Stimulated activated CD8-positive, alpha-beta memory T cell treated with anti-CD3 and anti-CD28 coated beads, Interleukin-2, amount 100 ng/mL, for 1 hour (primary cell): ENCODE results near the gene NUP214.
"Not testable (repeated sequence)": the region's sequence is repeated elsewhere in the genome, so short reads cannot be mapped to it uniquely, and the experiment has no call there.

Experiments
- DNase-seq, 2 donors: peaks; one replicate each; pipeline ENCODE4 v3.0.0-alpha.2; 2020; ENCODE audit warnings: low read depth in 2 of 2

Gene NUP214

DNA sequence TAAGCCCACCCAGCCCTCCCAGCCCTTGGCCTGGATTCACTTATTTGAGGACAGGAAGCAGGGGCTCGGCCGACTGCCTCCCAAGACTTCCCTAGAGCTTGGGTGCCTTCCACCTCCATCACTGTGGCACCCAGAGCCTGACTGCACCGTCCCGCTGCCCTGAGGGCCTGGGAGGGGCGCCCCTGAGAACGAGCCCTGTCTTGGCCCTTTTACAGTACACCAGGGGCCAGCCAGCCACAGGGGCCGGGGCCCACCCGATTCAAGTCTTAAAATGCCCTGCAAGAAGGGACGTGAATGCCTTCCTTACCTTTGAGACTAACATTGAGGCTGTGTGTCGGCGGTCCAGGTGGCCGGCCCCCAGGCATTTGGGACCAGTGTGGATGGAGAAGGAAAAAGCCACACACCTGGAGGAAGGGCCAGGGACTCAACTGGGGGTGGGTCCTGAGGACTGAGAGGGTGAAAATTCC lies 134.1 kb downstream of the NUP214 start:
- DNase-seq: no peak

DNA sequence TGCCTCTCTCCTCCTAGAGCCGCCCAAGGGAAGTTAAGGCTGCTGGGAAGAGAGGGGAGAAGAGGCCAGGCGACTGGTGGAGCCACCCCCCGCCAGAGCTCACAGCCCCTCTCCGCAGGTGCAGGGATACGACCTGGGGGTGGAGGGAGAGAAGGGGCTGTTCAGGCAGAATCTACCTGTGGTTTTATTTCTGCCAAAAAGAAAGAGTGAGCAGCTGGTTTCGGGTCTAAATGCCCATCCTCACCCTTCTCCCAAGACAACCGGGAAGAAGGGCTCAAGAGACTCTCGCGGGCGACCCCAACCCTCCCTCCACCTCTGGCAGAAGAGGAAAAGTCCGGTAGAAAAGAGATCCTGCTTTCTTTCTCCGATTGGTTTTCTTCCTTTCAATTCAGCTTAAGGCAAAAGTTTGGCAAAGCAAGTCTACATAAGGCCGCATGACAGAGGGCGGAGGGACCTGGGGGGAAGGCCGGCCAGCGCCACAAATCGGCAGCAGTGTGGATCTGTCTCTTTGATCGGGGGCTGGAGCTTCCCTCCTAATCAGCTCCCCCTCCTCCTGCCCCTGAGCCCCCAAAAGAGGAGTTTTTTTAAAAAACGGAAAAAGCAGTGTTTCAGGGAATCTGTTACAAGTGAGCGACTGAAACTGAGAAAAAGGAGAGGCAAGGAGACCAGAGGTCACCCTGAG lies 134.7 kb downstream of the NUP214 start:
- no peak for DNase-seq

DNA sequence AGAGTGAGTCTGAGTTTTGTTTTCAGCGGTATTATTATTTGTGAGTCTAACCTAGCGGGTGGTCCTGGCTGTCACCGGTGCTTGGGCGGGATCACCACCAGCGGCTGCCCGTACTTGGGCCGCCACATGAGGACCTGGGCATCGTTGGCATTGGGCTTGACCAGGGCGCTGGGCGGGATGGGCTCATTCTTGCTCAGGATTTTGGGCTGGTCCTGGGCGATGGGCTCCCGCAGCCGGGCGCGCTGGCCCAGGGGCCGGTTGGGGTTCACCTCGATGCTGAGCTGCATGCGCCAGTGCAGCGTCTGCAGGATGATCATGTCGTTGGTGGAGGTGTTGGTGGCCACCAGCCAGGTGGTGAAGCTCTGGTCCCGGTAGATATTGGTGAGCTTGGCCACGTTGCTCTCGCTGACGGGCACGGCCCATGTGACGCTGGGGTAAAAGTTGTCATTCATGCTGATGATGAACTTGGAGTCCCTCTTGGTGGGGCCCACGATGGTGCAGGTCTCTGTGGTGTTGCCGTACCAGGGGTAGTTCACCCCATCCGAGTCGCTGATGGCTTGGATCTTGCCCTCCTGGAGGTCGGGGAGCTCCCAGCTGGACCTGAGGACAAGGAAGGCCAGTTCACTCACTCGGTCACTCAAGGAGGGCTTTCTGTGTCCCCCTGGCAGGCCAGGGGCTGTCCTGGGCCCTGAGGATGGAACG lies 135.5 kb downstream of the NUP214 start:
- no peak for DNase-seq

DNA sequence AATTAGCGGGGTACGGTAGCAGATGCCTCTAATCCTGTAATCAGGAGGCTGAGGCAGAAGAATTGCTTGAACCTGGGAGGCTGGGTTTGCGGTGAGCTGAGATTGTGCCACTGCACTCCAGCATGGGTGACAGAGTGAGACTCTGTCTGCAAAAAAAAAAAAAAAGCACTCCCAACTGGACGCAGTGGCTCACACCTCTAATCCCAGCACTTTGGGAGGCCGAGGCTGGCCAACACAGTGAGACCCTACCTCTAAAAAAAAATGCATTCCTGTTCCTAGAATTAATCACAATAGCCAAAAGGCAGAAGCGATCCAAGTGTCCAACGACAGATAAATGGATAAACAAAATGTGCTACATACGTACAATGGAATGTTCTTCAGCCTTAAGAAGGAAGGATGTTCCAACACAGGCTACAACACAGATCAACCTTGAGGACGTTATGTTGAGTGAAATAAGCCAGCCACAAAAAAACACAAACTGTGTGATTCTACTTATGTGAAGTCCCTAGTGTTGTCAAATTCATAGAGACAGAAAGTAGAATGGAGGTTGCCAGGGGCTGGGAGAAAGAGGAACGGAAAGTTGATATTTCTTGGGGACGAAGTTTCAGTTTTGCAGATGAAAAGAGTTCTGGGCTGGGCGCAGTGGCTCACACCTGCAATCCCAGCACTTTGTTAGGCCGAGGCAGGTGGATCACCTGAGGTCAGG lies 137.1 kb downstream of the NUP214 start:
- no peak for DNase-seq

DNA sequence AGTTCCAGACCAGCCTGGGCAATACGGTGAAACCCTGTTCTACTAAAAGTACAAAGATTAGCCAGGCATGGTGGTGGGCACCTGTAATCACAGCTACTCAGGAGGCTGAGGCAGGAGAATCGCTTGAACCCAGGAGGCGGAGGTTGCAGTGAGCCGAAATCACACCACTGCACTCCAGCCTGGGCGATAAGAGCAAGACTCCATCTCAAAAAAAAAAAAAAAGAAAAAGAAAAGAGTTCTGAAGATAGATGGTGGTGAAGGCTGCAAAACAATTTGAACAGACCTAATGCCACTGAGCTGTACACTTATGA lies 137.6 kb downstream of the NUP214 start:
- not testable (repeated sequence) for DNase-seq

DNA sequence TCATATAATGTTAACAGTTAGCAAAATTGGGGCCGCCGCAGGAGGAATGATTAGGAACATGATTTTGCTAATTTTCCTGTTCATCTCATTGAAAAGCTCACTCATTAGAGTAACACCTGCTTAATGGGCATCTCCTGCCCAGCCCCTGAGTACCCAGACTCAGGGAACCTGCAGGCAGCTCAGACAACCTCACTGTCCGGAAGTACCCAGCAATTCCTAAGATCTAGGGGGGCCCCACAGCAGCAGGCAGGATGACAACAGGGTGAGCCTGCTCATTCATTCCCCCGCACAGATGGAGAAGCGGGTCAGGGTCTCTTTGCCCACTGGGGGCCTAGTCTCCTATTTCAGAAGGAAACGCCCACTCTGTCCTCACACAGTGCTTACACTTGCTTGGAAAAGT lies 138.3 kb downstream of the NUP214 start:
- DNase-seq: no peak

DNA sequence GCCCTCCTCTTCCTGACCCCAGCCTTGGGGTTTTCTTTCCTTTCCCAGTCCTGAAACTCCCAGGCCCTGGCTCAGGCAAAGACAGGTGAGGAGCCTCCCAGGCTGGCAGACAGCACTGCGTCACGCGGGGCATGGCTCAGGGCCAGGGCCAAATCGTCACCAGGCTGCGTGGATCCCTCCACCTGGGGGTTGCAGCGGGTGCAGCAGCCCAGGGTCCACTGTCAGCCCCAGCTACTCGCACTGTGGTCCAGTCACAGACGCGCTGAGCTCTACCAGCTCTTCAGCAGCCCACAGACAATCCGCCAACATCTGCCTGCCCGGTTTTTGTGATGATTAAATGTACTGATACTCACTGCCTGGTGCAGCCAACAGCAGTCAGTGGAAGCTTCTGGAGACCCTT lies 138.8 kb downstream of the NUP214 start:
- DNase-seq: no peak

DNA sequence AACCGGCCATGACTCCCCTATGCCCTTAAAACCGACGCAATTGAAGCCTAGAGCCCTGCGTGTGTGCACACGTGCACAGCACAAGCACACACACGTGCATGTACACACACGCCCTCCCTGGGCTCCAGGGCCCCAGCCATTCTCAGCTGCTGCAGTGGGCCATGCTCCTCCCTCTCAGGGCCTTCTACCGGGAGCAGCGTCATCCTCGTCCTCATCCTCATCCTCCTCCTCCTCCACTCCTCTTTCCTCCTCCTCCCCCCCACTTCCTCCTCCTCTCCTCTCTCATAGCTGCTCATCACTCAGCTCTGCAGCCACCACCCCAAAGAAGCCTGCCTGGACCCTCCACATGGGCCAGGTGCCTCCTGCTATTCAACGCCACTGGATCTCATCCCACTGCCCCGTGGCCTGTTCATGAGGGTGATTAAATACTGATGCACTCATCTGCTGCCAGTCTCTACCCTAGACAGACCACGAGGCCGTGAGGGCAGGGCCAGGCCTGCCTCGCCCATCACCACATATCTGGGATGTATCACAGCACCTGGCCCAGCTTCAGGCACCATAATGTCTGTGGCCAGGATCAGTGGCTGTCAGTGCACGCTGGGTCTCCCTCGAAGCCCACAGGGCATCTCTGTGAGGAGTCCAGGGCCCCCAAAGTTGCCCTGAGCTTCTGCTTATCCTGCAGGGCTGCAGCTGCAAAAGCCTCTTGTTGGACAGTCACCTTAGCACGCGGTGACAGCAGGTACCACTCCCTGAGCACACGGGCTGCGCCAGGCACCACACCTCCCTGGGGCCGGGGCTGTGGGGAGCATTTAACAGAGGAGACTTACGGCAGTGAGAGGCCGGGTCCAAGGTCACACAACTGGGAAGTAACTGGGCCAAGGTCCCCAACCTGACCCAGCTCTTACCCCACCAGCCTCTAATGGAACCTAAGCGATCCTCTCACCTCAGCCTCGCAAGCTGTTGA lies 141.2 kb downstream of the NUP214 start:
- DNase-seq: no peak

DNA sequence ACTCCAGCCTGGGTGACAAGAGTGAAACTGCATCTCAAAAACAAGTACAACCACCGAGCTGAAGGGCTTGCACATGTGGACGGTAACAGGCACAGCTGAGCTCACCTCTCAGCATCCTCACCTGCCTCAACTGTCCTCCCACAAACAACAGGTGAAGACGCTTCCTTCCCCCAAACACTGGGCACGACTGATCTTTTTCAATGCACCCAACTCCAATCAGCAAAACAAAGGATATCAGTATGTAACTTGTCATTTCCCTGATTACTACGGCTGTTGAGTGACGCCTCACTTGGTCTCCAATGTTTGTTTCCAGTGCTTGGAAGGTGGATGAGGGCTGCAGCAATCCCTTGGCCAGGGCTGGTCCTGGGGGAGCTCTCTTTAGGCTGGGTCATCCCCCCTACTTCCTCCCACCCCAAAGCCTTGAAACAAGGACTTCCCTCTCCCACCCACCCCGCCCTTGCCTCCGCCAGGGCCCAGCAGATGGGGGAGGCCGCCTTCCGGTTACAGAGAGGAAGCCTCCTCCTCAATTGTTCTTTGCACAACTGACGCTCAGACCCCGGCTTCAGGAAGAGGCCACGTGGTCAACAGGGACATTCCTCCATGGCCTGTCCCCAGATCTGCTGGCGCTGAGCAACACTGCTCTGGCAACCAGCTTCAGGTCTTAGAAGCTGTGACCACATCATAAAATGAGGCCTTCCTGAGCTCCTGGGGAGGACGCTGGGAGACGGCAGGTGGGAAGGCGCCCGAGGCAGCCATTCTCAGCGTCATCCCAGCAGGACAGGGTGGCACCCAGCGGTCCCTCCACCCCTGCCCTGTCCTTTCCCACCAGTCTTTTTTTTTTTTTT lies 145.0 kb downstream of the NUP214 start:
- no peak for DNase-seq

DNA sequence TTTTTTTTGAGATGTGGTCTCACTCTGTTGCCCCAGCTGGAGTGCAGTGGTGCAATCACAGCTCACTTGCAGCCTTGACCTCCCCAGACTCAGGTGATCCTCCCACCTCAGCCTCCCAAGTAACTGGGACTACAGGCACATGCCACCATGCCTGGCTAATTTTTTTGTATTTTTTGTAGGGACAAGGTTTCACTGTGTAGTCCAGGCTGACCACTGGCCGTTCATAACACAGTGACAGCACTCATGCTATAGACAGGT lies 145.6 kb downstream of the NUP214 start:
- DNase-seq: not testable (repeated sequence)

DNA sequence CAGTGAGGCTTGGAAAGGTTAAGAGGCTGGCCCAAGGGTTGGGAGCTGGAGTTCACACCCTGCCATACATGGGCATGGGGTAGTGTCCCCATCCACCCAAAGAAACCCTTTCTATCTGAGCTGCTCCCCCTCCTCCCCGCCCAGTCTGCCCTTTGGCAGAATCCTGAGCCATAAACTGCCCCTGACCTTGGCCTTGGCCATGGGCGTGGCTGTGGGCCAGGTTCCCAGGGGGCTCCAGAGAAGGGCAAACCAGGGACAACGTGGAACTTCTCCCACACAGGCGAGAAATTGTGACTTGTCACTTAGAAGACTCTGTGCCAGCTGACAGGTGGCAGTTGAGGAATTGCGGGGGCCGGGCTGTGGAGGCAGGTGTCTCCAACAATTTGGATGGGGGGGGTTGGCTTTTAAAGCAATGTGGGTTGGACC lies 146.1 kb downstream of the NUP214 start:
- DNase-seq: no peak

DNA sequence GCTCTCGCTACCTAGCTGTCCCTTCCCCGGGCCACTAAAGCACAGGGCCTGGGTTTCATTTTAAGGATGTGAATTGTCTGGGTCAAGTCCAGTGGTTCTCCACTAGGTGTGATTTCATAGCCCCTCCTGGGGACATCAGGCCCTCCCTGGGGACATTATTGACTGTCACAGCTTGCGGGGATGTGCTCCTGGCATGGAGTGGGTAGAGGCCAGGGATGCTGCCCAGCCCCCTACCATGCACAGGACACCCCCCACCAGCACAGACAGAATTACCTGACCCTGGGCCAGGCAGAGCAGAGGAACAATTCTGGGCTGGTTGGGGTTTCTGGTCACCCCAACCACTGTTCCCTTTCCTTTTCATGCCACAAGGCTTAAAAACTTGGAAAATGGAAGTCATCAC lies 146.8 kb downstream of the NUP214 start:
- no peak for DNase-seq

DNA sequence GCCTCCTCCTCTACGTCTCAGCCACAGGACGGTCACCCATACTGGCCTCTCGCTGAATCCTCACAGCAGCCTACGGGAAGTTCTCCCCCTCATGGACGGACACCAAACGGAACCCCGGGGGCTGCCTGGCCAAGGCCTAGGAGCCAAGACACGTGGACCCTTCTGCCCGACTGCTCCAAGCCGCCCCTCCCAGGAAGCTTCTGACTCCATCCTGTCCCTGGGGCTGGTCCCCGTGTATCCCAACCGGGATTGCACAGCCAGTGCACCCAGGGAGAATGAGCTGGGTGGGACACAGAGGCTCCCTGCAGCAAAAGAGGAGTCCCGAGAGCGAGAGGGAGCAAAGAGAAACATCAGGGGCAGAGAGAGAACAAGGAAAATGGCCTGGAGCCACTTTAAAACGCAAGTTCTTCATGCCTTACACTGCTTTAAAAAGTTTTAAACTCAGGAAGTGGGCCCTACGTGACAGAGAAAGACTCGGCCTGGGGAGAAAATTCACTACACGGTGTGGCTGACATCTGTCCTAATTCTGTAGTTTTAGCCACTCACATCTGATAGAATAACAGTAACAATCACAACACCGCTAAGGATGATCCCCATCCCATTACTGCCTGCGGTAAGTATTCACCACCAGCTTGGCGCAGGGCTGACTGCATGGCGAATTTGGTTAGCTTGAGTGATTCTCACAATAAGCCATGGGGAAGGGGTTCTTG lies 147.9 kb downstream of the NUP214 start:
- no peak for DNase-seq

DNA sequence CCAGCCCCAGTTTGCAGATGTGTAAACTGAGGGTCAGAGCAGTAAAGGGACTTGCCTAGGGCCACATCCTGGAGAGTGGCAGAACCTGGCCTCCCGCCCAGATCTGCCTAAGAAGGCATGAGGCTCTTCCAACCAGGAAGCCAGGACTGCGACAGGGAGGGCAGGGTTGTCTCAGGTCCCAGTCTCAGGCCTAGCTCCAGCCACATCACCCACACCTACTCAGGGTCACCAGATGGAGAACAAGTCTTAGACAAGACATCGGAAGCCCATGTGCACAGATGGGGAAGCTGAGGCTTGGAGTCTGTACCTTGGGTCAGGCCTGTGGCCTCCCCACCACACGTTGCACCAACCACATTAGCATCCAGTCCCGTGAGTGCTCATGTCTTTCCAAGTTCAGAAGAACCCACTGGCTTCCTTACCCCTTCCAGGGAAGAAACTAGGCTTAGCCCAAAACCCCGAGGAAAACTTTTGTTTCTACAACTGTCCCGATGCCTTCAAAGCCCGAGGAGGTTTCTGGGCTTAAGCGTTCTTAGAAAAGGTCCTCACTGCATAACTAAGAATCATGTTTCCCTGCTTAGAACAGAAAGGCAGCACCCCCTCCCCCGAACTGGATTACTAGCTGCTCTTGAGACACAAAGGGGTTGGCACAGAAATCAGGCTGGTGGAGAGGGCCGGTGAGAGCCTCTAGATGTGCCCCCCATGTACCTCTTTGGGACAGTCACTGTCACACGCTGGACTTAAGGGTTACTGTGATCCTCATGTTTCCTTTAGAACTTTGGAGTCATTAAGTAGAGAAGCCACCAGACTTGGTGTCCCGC lies 148.7 kb downstream of the NUP214 start:
- no peak for DNase-seq

DNA sequence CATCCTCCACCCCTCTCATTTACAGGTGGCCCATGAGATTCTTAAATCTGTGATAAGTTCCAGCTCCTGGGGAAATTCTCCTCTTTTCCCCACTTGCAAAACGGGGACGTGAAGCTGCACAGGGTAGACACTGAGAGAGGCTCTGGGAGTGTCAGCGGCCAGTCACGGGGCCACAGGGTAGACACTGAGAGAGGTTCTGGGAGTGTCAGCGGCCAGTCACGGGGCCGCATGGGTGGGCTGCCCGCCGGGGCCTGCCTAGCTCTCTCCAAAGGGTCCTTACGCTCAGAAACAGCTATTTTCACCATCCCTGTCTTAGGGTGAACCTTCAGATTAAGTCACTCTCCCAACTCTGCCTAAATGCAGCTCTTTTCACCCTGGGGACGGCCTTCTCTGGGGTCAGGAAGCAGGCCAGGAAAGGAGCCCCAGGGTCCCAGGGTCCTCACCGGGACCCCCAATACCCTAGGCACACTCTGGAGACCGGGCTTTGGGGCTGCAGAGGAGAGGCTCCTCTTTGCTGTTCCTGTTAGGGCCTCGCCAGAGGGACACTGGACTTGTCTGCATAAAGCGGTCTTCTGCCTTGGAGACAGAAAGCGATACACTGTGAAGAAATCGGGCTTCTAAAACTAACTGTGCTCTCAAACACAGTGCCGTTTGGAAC lies 149.4 kb downstream of the NUP214 start:
- DNase-seq: no peak

DNA sequence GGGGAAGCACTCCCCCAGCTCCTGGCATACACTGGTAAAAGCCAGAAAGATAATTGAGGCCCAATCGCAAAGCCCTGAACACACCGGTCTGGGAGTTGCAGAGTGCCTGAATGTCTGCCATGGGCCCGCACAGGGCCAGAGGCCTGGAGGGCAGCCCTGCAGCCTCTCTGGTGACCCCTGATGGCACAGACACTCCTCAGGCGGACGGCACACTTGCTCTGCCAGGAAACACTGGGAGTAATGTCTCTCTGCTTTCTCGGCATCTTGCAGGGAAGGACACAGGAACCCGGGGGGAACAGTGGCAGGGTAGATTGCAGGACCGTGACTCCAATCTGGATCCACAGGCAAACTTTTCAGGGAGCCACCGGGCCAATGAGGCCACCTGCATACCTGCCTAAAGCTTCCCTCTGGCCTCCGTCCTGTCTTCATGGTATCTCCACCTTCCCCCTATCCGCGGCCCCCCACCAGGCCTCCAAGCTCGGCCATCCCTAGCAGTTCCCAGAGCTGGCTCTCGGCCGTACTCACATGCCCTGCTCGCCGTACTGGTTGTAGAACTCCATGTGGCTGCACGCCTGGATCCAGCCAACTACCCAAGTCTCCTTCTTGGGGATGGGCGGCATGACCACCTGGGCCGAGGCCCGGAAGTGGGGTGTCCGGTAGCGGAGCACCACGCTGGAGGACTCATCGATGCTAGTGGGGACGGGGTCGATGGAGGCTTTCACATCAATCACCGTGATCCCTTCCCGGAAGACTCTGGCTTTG lies 150.1 kb downstream of the NUP214 start:
- DNase-seq: no peak

DNA sequence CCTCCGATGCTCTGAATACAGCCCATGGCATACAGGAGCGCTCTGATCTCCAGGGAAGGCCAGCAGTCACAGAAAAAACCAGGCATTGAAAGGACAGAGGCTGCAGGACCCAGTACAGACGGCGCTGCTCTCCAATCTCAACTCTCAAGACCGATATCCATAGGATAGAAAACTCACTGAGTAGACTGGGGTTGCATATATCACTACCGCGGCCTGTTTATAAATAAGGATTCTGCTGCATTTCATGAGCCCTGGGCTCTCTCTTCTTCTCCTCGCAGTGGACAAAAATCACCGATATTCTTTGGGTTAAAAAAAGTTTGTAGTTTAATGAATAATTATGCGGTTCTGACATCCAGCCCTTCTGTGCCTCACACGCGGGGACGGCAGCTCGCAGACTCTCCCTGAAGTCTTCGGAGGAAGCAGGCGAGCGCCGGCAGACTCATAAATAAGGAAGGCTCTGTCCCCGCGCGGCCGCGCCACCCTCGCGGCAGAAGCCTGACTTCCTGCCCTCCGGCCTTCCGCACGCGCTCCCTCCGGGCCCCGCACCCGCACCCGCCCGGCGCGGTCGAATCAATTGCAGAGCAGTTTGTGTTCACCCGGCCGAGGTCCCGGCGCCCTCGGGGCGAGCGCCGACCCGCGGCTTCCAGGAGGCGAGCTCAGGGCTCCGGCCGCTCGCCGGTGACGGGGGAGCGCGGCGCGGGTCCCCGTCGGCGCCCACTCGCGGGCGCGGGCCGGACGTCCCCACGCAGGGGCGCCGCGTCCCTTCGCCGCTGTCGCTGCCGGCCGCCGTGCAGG lies 150.9 kb downstream of the NUP214 start, which contains the start of gene FAM78A:
Gene FAM78A, minus strand, starts transcription at position 417 of the 795 bp plus-strand sequence. Its CDS starts 331 bp downstream, at position 86.
- DNase-seq: no peak
